Activated T-cell treated with anti-CD3 and anti-CD28 coated beads for 48 hours (primary cell): ENCODE data around the gene UBAC2.

Experiments
- DNase-seq: peaks from one replicate; pipeline ENCODE4 v3.0.0-alpha.2; 2020; ENCODE audit warnings: low read depth

The UBAC2 gene

GRCh38 chr13:99296398-99296797 lies 95.7 kb downstream of the UBAC2 start:
- no peak for DNase-seq

- DNase-seq: no peak
Measured at GRCh38 chr13:99297331-99297730, 96.7 kb downstream of the UBAC2 start.

- no peak for DNase-seq
Measured at GRCh38 chr13:99298056-99298455, 97.4 kb downstream of the UBAC2 start.

GRCh38 chr13:99299256-99299919 lies 98.7 kb downstream of the UBAC2 start:
- DNase-seq: no peak

GRCh38 chr13:99299920-99300341 lies 99.3 kb downstream of the UBAC2 start:
- DNase-seq: no peak

- DNase-seq: no peak
Measured at GRCh38 chr13:99301056-99301838, 100.6 kb downstream of the UBAC2 start.

- DNase-seq: no peak
Measured at GRCh38 chr13:99301913-99302636, 101.4 kb downstream of the UBAC2 start.

- DNase-seq: no peak
Measured at GRCh38 chr13:99302637-99303505, 102.2 kb downstream of the UBAC2 start.

GRCh38 chr13:99303863-99304521 lies 103.3 kb downstream of the UBAC2 start:
- peak; percentile 57 for DNase-seq

GRCh38 chr13:99304541-99304940 lies 103.9 kb downstream of the UBAC2 start:
- DNase-seq: no peak

- no peak for DNase-seq
Measured at GRCh38 chr13:99305158-99305557, 104.5 kb downstream of the UBAC2 start.

GRCh38 chr13:99305566-99305965 lies 104.9 kb downstream of the UBAC2 start:
- DNase-seq: no peak

GRCh38 chr13:99307247-99307646 lies 106.6 kb downstream of the UBAC2 start, which contains the start of gene GPR183:
Gene GPR183, minus strand, starts transcription at chr13:99307399. Its CDS starts 11,254 bp downstream, at chr13:99296145.
- no peak for DNase-seq

- peak; percentile 72 for DNase-seq
Measured at GRCh38 chr13:99307648-99308339, 107.1 kb downstream of the UBAC2 start.

- no peak for DNase-seq
Measured at GRCh38 chr13:99308471-99309087, 107.9 kb downstream of the UBAC2 start.

GRCh38 chr13:99310382-99311031 lies 109.9 kb downstream of the UBAC2 start:
- DNase-seq: no peak

- DNase-seq: no peak
Measured at GRCh38 chr13:99311137-99311536, 110.5 kb downstream of the UBAC2 start.

- DNase-seq: no peak
Measured at GRCh38 chr13:99311748-99312492, 111.3 kb downstream of the UBAC2 start.

- no peak for DNase-seq
Measured at GRCh38 chr13:99312493-99312883, 111.8 kb downstream of the UBAC2 start.
